ENCODE results near the gene PLXNB3.
"Not testable (repeated sequence)": the region's sequence is repeated elsewhere in the genome, so short reads cannot be mapped to it uniquely, and the experiment has no call there.

The PLXNB3 gene

GRCh38 chrX:153763989-153764755 lies at the start of gene PLXNB3:
Gene PLXNB3 (plus strand): TSS chrX:153764249. CDS start chrX:153765536, 1,287 bp downstream.
- DNase-seq, result no peak

- DNase-seq, result no peak
These were observed 49.8 kb upstream of the PLXNB3 start for GRCh38 chrX:153714256-153714655.

- no peak for DNase-seq
These were observed 46.6 kb upstream of the PLXNB3 start for GRCh38 chrX:153717445-153717844.

GRCh38 chrX:153719238-153719637 lies 44.8 kb upstream of the PLXNB3 start:
- DNase-seq, result no peak

GRCh38 chrX:153719701-153720100 lies 44.3 kb upstream of the PLXNB3 start:
- DNase-seq, result no peak

GRCh38 chrX:153722704-153723350 lies 41.2 kb upstream of the PLXNB3 start:
- DNase-seq, result no peak

GRCh38 chrX:153723351-153724251 lies 40.4 kb upstream of the PLXNB3 start:
- peak; percentile 1 for DNase-seq

- peak; percentile 85 for DNase-seq
These were observed 39.6 kb upstream of the PLXNB3 start, which contains the start of the genes ABCD1 and BCAP31 for GRCh38 chrX:153724252-153725038. Gene ABCD1 (plus strand): TSS chrX:153724856. CDS start chrX:153725267, 411 bp downstream. Gene BCAP31 (minus strand): TSS chrX:153724387. CDS start chrX:153723244, 1,143 bp downstream.

GRCh38 chrX:153725039-153725831 lies 38.8 kb upstream of the PLXNB3 start:
- DNase-seq, result no peak

GRCh38 chrX:153725832-153726285 lies 38.2 kb upstream of the PLXNB3 start:
- no peak for DNase-seq

- peak; percentile 28 for DNase-seq
These were observed 37.5 kb upstream of the PLXNB3 start for GRCh38 chrX:153726286-153727122.

GRCh38 chrX:153727123-153727931 lies 36.7 kb upstream of the PLXNB3 start:
- DNase-seq, result peak; percentile 18

GRCh38 chrX:153728095-153728494 lies 36.0 kb upstream of the PLXNB3 start:
- DNase-seq, result no peak

- no peak for DNase-seq
These were observed 35.0 kb upstream of the PLXNB3 start for GRCh38 chrX:153728951-153729631.

- not testable (repeated sequence) for DNase-seq
These were observed 33.9 kb upstream of the PLXNB3 start for GRCh38 chrX:153730115-153730514.

- DNase-seq, result no peak
These were observed 32.8 kb upstream of the PLXNB3 start for GRCh38 chrX:153731117-153731844.

- DNase-seq, result no peak
These were observed 32.2 kb upstream of the PLXNB3 start for GRCh38 chrX:153731845-153732215.

GRCh38 chrX:153732401-153732800 lies 31.6 kb upstream of the PLXNB3 start:
- DNase-seq, result no peak

Data from GF-D8 (cell line).